Measurements from ENCODE around the gene KIRREL1.
"Not testable (repeated sequence)": the region's sequence is repeated elsewhere in the genome, so short reads cannot be mapped to it uniquely, and the experiment has no call there.

The KIRREL1 gene

DNA sequence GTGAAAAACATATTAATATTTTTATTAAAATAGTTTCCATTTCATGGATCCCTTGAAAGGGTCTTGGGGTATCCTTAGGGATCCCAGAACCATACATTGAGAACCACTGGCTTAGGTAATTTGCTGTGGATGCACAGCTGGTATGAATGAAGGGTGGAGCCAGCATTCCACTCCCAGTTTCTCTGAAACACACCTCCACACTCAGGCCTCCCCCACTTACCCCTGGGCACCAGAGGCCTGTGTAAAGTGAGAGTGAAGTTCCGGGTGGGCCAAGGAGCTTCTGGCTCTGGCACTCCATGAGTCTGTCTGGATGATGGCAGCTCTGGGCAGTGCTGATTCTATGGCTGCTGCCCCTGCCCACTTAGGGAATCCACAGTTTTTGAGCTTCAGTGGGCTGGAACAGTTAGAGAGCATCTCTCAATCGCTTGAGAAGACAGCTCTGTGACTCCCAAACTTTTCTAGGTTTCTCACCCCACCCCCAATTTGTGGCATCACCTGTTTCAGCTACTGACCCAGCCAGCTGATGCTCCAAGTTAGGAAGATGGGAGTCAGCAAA is 129.5 kb downstream of the KIRREL1 start:
- Histone ChIP-seq H3K4me2 (ENCODE audit: low read length) (no peak overlapping the region), H3K9me3 (ENCODE audit: control insufficient read depth, low read length) (no peaks in the 10 kb centered on the region), H3K4me1 (no peaks in the 10 kb centered on the region), H3K9ac (no peak overlapping the region), H3K27me3 (ENCODE audit: control insufficient read depth, insufficient read depth, low read length) (no peaks in the 10 kb centered on the region), H3K36me3 (ENCODE audit: control insufficient read depth, insufficient read depth, low read length) (no peaks in the 10 kb centered on the region), H3K79me2 (no peaks in the 10 kb centered on the region), H2AFZ (no peak overlapping the region), H3K27ac (no peak overlapping the region), H3K4me3 (ENCODE audit: low read depth, low read length) (no peak overlapping the region)
- no peak for TF ChIP-seq CTCF (IDR thresholded peaks at IDR 0.05)

GRCh38 chr1:158124034-158124433 is 130.6 kb downstream of the KIRREL1 start:
- H3K27ac ChIP-seq, result no peak overlapping the region
- H3K4me3 ChIP-seq (ENCODE audit: low read depth, low read length), result no peak overlapping the region
- no peaks in the 10 kb centered on the region for H3K9me3 ChIP-seq (ENCODE audit: control insufficient read depth, low read length)
- no peaks in the 10 kb centered on the region for H3K36me3 ChIP-seq (ENCODE audit: control insufficient read depth, insufficient read depth, low read length)
- no peak overlapping the region for H3K4me2 ChIP-seq (ENCODE audit: low read length)
- H2AFZ ChIP-seq, result no peak overlapping the region
- no peaks in the 10 kb centered on the region for H3K27me3 ChIP-seq (ENCODE audit: control insufficient read depth, insufficient read depth, low read length)
- H3K9ac ChIP-seq, result no peak overlapping the region
- no peaks in the 10 kb centered on the region for H3K79me2 ChIP-seq
- no peaks in the 10 kb centered on the region for H3K4me1 ChIP-seq
- TF ChIP-seq CTCF (IDR thresholded peaks at IDR 0.05), result no peak

GRCh38 chr1:158124999-158125398 is 131.6 kb downstream of the KIRREL1 start:
- no peak overlapping the region for H2AFZ ChIP-seq
- H3K36me3 ChIP-seq (ENCODE audit: control insufficient read depth, insufficient read depth, low read length), result no peaks in the 10 kb centered on the region
- no peak overlapping the region for H3K4me2 ChIP-seq (ENCODE audit: low read length)
- no peaks in the 10 kb centered on the region for H3K79me2 ChIP-seq
- no peaks in the 10 kb centered on the region for H3K27me3 ChIP-seq (ENCODE audit: control insufficient read depth, insufficient read depth, low read length)
- no peaks in the 10 kb centered on the region for H3K9me3 ChIP-seq (ENCODE audit: control insufficient read depth, low read length)
- no peak overlapping the region for H3K9ac ChIP-seq
- no peak overlapping the region for H3K27ac ChIP-seq
- H3K4me1 ChIP-seq, result no peaks in the 10 kb centered on the region
- TF ChIP-seq CTCF (IDR thresholded peaks at IDR 0.05), result peak; percentile 76
- H3K4me3 ChIP-seq (ENCODE audit: low read depth, low read length), result no peak overlapping the region

DNA sequence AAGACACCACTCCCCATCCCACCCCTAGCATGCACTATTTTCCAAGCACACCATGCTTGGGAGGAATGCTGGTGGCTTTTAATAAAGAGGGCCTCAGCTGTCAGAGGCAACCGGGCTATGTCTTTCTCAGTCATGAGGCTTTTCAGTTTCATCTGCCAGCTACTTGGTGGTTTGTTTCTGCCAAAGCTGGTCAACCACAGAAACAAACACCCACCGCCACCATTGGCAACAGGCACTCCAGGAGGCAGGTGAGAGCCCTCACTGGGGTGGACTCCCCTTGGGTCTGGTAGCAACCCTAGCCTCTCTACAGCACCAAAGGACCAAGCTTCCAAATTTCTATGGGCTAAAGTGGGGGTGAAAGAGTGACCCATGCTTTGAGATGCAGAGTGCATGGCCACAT is 133.0 kb downstream of the KIRREL1 start:
- H3K27me3 ChIP-seq (ENCODE audit: control insufficient read depth, insufficient read depth, low read length), result no peaks in the 10 kb centered on the region
- no peaks in the 10 kb centered on the region for H3K79me2 ChIP-seq
- H3K4me1 ChIP-seq, result no peaks in the 10 kb centered on the region
- no peak overlapping the region for H3K4me2 ChIP-seq (ENCODE audit: low read length)
- no peaks in the 10 kb centered on the region for H3K36me3 ChIP-seq (ENCODE audit: control insufficient read depth, insufficient read depth, low read length)
- H3K9me3 ChIP-seq (ENCODE audit: control insufficient read depth, low read length), result no peaks in the 10 kb centered on the region
- H2AFZ ChIP-seq, result no peak overlapping the region
- no peak for TF ChIP-seq CTCF (IDR thresholded peaks at IDR 0.05)
- H3K9ac ChIP-seq, result no peak overlapping the region
- no peak overlapping the region for H3K27ac ChIP-seq
- H3K4me3 ChIP-seq (ENCODE audit: low read depth, low read length), result no peak overlapping the region

DNA sequence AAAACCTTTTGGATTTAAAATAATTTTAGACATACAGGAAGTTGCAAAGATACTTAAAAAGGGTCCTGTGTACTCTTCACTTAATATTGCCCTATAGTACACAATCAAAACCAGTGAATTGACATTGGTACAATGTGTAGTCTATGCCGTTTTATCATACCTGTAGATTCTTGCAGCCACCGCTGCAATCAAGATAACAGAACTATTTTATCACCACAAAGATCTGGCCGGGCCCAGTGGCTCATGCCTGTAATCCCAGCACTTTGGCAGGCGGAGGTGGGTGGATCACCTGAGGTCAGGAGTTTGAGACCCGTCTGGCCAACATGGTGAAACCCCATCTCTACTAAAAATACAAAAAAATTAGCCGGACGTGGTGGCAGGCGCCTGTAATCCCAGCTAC is 135.1 kb downstream of the KIRREL1 start:
- not testable (repeated sequence) for H3K4me1 ChIP-seq; H3K4me3 ChIP-seq (ENCODE audit: low read depth, low read length); H3K27ac ChIP-seq; H3K27me3 ChIP-seq (ENCODE audit: control insufficient read depth, insufficient read depth, low read length); H2AFZ ChIP-seq; H3K9ac ChIP-seq; H3K9me3 ChIP-seq (ENCODE audit: control insufficient read depth, low read length); H3K36me3 ChIP-seq (ENCODE audit: control insufficient read depth, insufficient read depth, low read length); H3K4me2 ChIP-seq (ENCODE audit: low read length); H3K79me2 ChIP-seq

Data from parathyroid adenoma (tissue), 2 donors.